T follicular helper cell (primary cell): ENCODE data around the gene RTKN2.
A peak's percentile ranks its signal among the peaks of the same experiment; 100 is the strongest.
"Not testable (repeated sequence)": the region's sequence is repeated elsewhere in the genome, so short reads cannot be mapped to it uniquely, and the experiment has no call there.

Experiments
- DNase-seq: peaks from one replicate; pipeline ENCODE4 v3.0.0-alpha.2; 2020; ENCODE audit warnings: low read depth

The RTKN2 gene

DNA sequence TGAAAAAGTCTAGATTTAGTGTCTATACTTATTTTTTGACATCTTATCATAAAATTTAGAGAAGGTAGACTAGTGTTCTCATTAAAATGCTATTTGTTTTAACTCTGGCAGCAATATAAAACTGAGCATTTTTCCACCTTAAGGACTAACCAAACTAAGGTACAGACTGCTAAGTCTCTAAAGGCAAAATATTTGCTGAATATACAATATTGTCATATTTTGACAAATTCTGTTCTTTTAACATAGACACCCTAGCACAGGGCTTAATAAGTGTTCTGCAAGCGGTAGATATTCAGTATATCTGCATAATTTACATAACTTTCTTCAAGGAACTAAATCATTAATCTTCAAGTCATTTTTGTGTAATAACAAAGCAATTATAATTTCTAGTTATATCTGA, 8.6 kb downstream of the RTKN2 start:
- DNase-seq = no peak

DNA sequence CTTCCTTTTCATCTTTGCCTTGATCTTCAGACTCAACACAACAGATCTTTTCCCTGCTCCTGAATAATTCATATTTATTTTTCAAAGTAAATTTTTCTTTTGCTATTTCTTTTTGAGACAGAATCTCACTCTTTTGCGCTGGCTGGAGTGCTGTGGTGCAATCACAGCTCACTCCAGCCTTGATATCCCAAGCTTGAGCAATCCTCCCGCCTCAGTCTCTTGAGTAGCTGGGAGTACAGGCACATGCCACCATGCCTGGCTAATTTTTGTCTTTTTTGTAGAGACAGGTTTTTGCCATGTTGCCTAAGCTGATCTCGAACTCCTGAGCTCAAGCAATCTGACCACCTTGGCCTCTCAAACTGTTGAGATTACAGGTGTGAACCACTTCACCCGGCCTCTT, 9.2 kb downstream of the RTKN2 start:
- DNase-seq = no peak

DNA sequence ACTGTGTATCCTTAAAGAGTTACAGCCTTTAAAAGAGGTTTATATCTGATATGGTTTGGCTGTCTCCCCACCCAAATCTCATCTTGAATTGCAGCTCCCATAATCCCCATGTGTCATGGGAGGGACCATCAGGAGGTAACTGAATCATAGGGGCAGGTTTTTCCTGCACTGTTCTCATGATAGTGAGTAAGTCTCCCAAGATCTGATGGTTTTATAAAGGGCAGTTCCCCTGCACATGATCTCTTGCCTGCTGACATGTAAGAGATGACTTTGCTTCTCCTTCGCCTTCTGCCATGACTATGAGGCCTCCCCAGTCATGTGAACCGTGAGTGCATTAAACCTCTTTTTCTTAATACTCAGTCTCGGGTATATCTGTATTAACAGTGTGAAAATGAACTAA, 9.7 kb downstream of the RTKN2 start:
- DNase-seq = no peak

DNA sequence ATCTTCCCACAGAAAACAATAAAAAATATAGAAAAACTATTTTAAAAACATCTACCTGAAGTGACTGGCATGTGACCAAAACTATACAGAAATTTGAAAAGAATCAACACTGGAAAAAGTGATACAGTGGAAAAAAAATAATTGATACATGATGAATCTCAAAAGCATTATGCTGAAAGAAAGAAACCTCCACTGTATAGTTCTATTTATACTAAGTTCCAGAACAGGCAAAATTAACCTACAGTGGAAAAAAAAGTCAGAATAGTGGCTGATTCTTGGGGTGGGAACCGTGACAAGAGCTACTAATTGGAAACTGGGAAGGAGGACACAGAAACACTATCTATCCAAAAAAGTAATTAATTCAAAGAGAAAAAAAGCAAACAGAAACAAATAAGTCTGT, 14.9 kb downstream of the RTKN2 start:
- DNase-seq = no peak

DNA sequence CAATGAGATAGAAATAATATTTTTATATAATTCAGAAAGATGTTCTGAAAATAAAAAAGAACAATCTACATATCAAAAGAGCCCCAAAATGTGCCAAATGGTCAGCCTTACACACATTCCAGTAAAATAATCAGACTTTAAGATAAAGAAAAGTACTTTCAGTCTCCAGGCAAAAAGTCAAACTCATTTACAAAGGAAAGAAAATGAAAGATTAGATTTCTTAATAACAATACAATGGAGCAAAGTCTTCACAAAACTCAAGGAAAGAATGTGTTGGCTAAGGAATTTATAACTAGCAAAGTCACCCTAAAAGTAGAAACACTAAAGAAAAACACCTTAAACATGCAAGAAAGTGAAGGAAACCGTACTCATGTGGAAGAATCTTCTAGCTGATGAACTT, 16.6 kb downstream of the RTKN2 start:
- no peak for DNase-seq

DNA sequence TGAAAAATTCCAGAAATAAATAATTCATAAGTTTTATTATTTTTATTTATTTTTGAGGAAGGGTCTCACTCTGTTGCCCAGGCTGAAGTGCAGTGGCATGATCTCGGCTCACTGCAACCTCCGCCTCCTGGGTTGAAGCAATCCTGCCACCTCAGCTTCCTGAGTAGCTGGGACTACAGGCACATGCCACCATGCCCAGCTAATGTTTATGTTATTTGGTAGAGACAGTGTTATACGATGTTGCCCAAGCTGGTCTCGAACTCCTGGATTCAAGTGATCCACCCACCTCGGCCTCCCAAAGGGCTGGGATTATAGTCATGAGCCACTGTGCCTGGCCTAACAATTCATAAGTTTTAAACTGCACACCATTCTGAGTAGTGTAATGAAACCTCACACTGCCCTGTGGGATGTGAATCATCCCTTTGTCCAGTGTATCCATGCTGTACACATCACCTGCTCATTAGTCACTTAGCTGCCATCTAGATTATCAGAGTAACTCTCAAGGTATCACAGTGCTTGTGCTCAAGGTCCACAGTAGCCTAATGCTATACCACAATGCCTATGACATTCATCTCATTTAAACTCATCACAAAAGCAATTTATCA, 17.9 kb downstream of the RTKN2 start:
- no peak for DNase-seq

DNA sequence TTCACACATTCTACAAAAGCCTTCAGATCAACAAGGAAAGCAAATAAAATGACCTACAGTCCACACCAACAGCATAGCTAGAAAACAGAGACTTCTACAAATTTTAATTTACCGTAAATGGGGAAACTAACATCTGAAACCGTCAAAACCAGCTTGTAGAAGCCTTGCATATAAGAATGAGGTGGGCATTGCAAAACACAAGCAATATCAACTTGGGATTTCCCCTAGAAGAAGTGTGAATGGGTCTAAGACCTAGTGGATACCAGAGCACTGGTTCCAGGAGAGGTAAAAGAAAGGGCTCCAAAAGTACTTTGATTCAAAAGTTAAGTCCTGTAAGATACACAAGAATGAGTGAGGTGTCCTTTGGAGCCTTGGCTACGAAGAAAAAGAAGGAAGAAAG, 18.7 kb downstream of the RTKN2 start:
- no peak for DNase-seq

DNA sequence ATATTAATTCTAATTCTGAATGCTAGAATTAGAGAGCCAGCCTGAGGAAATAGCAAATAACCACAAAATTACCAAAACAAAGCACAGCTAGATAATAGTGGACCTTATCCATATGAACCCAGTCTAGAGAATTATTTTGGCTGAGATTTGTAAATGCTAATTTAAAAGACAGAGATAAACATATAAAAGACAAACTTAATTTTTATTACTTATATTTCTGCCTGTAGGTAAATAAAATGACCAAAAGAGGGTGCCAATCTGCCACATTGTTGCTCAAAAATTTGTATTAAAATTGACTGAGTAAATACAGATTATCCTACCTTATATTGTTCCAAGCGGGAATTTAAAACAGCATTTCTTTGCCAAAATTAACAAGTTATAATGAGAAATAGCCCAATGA, 20.2 kb downstream of the RTKN2 start:
- no peak for DNase-seq

DNA sequence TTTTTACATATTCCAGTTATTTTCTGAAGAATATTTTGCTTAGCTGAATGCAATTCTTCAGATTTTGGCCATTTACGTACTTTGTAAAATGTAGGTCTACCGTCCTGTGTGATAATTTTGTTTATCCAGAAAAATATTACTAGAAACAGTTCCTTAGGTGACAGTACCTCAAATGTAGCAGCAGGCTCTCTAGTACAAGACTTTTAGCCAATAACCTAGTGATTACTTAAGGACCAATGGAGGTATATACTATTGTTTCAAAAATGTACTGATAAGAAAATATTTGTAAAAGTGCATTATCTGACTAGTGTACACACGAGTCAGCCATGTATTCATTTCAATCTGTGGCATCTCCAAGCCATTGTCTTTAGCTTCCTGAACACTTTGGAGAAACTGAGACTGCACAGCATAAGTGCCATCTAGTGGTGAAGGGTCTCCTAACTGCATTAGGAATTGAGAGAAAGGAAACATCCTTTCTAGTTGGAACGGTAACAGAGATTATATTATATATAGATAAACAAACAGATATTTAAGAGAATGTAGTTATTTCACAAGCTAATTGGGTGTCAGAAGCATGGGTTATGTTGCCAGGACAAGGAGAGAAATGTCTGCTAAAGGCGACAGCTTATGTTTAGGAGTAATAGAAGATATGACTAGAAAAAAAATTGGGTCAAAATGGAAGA, 23.7 kb downstream of the RTKN2 start:
- peak; percentile 19 for DNase-seq

DNA sequence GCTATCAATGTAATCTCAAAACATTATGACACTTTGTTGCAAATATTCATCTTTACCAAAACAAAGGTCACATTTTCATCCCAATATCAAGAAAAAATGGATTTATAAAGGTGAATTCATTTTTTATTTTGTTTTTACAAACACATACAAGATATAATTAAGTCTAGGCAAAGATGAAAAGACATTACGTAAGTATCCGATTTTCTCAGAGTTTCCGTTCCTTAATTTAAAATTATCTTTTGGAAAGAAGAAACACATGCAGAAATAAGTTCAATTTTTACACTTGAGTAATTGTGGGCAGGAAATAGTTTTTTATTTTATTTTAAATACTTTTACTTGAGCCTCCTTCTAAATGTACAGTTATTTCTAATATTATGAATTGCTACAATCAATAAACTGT, 24.6 kb downstream of the RTKN2 start:
- DNase-seq = no peak

DNA sequence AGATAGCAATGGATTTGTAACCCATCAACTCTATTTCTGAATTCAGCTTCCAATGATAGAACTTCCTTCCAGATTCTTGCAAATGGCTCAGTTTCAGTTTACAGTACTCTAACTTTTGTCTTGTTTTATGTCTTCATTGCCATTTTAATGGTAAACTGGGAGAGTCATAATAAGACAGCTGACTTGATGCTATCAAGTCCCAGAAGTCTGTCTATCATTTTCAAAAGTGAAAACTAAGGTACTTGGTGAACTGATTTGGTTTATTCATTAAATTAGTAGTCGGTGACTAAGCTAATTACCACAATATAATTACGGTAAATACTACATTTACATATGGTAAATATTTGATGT, 25.0 kb downstream of the RTKN2 start:
- no peak for DNase-seq

DNA sequence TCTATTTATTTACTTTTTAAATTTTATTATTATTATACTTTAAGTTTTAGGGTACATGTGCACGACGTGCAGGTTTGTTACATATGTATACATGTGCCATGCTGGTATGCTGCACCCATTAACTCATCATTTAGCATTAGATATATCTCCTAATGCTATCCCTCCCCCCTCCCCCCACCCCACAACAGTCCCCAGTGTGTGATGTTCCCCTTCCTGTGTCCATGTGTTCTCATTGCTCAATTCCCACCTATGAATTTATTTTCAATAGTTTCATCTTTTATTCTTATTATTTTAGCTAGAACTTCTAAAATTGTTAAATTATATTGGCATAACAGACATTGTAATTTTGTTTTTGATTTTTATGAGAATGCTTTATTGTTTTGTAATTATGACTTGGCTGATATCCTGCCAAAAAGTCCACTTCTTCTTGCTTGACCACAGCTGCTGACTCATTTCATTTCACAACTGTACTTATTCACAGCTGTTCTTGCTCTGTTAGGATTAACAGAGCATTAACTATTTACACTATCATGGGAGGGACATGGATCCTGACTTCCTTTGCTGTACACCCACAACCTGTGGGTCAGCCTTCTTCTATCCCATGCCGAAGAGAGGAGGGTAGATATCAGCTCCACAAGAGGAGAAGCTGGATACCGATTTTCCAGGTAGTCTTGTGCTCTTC, 25.5 kb downstream of the RTKN2 start:
- DNase-seq = not testable (repeated sequence)

DNA sequence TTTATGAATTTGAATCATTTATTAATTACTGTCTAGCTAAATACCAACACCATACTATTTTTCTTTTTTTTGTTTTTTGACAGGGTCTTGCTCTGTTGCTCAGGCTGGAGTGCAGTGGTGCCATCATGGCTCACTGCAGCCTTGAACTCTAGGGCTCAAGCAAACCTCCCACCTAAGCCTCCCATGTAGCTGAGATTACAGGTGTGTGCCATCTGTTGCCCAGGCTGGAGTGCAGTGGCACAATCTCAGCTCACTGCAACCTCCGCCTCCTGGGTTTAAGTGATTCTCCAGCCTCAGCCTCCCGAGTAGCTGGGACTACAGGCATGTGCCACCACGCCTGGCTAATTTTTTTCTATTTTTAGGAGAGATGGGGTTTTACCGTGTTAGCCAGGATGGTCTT, 27.1 kb downstream of the RTKN2 start:
- DNase-seq = not testable (repeated sequence)

DNA sequence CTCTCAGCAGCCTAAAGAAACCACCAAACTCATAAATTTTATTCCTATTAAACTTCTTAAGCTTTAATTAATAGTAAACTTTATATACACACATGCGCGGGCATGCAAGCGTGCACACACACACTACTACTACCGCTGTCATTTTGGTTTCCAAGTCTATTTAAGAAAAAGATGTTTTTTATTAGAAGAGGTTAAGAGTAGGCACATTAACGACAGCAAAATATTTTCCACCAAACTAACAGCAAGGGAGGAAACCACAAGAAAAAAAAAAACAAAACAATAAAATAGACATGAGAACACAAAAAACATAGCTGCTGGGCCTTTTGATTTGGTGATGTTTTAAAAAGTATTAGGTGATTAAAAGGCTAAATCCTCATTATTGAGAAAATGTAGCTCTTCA, 28.6 kb downstream of the RTKN2 start:
- DNase-seq = no peak

DNA sequence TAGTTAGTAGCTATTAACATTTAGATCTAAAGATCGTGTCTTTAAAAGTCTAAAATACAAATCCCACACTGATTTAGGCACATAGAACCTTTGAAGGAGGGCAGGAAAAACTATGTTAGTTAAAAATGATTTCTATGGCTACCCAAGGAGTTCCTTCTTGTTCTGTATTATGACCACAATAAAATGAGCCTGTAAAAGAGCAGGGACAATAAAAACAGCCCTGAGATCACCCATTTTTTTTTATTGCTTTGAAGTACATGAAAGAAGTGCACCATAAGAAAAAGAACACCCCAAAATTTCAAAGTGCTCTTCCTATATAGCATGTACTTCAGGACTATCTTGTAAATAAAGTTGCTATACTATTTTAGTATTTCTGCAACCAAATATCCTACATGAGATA, 29.8 kb downstream of the RTKN2 start:
- no peak for DNase-seq

DNA sequence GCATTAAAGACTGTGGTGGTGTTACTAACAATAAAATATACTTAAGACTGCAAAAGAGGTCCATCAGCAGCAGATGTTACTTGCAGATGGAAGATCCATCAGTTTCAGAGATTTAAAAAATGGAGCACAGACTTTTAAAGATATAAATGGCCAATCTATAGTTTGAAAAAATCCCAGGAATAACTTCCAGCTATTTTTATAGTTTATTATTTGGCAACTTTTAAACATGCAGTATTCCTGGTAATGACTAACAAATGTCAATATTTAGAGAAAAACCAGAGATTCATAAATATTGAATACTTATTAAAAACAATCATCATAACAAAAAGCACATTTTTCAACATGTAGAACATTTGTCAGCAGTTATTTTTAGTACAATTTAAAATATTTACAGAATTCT, 30.7 kb downstream of the RTKN2 start:
- DNase-seq = no peak

DNA sequence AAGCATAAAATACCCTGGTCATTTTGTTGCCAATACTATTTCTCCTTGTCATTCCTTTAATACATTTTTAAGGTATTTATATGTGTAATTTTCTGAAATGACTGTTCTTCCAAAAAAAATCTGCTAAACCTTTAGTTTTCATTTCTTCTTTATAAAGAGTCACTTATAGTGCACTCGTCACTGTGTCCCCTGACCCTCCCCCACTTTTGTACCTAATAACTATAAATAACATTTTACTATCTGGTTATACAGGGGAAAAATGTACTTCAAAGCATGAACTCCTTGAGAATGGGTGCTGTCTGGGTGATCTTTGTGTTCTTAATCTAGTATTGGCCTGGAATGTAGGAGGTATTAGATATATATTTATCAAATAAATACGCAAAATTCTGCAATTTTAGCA, 31.1 kb downstream of the RTKN2 start:
- no peak for DNase-seq

DNA sequence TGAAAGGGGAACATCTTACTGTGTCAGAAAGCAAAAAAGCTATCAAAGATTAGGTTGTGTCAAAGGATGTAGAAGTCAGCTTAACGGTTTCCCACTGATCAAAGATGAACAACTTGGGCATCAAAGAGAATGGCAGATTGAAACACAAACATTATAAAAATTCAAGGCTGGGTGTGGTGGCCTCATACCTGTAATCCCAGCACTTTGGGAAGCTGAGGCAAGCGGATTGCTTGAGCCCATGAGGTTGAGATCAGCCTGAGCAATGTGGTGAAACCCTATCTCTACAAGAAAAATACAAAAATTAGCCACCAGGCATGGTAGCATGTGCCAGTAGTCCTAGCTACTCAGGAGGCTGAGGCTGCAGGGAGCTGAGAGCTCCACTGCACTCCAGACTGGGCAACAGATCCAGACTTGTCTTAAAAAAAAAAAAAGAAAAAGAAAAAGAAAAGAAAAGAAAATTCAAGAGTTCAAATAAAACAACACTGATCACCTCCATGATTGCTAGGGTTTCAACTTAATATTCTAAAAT, 34.5 kb downstream of the RTKN2 start:
- no peak for DNase-seq

DNA sequence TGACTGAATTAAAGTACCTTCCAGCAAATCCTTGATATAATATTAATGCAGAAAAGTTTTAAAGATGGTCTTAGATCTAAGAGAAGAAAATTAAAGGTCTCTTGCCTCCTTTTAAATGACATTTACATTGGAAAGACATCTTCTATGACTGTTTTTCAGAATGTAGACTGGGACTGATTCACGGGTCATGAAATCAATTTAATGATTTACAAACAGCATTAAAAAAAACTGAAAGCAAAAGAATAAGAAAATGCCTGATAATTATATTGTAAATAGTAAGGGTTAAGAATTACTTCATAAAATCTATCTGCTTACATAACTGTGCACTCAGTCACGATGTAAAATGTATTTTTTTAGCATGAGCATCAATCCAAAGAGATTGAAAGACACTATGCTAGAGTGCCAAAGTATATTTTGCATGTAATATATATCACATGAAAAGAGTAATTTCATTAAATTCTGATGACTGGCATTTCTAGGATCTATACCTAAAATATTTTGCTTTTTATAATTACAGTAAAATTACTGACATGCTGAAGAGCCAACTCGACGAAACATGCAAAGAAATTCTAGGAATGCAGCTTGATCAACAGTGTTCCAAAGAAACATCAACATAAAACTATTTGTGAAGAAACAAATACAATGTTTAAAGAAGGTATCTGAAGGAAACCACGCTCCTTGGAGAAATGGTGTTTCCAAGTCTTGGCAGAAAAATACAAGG, 35.1 kb downstream of the RTKN2 start:
- DNase-seq = no peak

DNA sequence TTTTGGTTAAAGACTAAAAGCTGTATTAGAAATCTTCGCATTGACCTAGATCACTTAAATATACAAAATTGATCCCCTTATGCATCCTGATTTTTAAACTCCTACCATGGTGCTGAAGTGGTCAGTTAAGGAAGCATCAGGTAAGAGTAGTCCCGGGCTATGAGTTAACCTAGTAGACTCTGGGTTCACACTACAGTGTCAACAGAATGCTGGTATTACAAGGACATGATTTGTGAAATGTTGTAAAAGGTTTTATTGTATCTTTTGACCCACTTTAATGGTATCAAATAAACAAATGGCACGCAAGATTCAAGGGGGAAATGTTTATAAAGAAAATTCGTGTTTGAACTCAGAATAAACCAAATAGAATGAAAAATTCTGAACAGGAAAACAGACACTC, 36.8 kb downstream of the RTKN2 start:
- no peak for DNase-seq

DNA sequence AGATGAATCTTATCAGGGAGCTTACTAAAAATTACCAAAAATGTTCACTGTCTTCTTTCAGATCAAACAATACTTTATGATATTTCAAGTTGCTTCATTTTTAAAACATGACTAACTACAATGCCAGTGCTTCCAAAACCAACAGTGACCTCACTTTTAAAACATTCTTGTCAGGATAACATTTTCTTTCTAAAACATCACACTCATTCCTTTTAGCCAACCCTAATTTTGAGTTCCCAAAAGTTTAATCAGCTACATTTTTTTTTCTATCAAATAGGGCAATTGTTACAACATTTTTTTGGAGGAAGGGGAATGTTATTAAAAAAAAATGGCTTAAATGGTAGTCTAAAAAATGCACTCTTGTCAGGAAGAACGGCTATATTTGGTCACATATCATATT, 37.3 kb downstream of the RTKN2 start:
- DNase-seq = no peak

DNA sequence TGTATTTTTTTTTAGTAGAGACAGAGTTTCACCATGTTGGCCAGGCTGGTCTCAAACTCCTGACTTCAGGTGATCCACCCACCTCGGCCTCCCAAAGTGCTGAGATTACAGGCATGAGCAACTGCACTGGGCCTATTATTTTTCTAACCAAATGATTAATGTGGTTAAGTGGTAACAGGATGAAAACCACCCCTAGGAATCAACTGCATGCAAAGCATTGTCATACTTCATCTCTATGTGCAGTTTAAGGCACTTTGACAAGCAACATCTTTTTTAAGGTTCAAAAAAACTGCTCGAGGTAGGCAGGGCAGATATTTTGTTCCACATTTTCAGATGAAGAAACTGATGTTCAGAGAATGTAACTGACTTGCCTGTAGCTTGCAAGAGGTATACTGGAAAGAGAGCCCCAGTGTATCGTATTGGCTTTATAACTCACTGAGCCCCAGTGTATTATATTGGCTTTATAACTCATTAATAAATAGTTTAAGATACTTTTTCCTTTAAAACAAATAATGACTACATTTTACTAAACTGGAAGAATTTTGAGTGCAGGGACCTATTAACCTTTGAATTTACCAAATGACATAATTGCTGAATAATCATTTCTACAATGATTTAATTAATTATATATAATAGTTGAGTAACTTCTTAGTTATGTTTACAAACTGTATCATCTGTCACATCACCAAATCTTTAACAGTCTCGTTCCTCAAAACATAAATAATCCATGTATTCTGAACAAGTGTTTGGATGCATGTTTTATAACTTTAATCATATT, 38.1 kb downstream of the RTKN2 start:
- no peak for DNase-seq
